DND-41 (cell line): ENCODE data around the gene HDLBP.

Experiments
- ATAC-seq: fragments of 200-7000 bp; cut with Tn5 transposase; 3 replicates; pipeline ENCODE4 v1.9.1; 2021; ENCODE audit warnings: low read depth; ENCODE audit not compliant: insufficient read depth
- DNase-seq: peaks from one replicate; pipeline ENCODE4 v3.0.0-alpha.2; 2020
- H2AFZ ChIP-seq: 2 replicates; pipeline ENCODE4 v1.6.0; 2012; ENCODE audit warnings: low read depth, low read length
- H3K27ac ChIP-seq: 2 replicates; pipeline ENCODE4 v1.5.1; 2012; ENCODE audit warnings: low read length, inconsistent platforms
- H3K27me3 ChIP-seq: fragments of 200-600 bp; sonication (generic); 2 replicates; pipeline ENCODE4 v1.6.0; 2012; ENCODE audit warnings: low read length, mild to moderate bottlenecking, inconsistent platforms; ENCODE audit not compliant: insufficient read depth, poor library complexity
- H3K36me3 ChIP-seq: 2 replicates; pipeline ENCODE4 v1.5.1; 2012; ENCODE audit warnings: low read length, inconsistent platforms; ENCODE audit not compliant: insufficient read depth
- H3K4me1 ChIP-seq: 2 replicates; pipeline ENCODE4 v1.5.1; 2012; ENCODE audit warnings: mild to moderate bottlenecking, low read length; ENCODE audit not compliant: insufficient read depth
- H3K4me2 ChIP-seq: 2 replicates; pipeline ENCODE4 v1.6.0; 2012; ENCODE audit warnings: mild to moderate bottlenecking, moderate library complexity, low read length, inconsistent platforms; ENCODE audit not compliant: insufficient read depth
- H3K4me3 ChIP-seq, 2 experiments: fragments of 200-600 bp in 1 of 2; shearing (Covaris generic) in 1 of 2; 2 replicates each; pipeline ENCODE4 v1.5.1; 2012 to 2016; ENCODE audit warnings: inconsistent platforms in 2 of 2, low read length in 2 of 2, mild to moderate bottlenecking in 2 of 2, low read depth in 1 of 2, moderate library complexity in 1 of 2
- H3K79me2 ChIP-seq: 2 replicates; pipeline ENCODE4 v1.6.0; 2012; ENCODE audit warnings: low read length, inconsistent platforms; ENCODE audit not compliant: insufficient read depth
- H3K9ac ChIP-seq: 2 replicates; pipeline ENCODE4 v1.6.0; 2012; ENCODE audit warnings: low read depth, mild to moderate bottlenecking, inconsistent platforms, low read length, moderate library complexity
- H3K9me3 ChIP-seq: 2 replicates; pipeline ENCODE4 v1.5.1; 2012; ENCODE audit warnings: low read length, moderate library complexity, mild to moderate bottlenecking, inconsistent platforms; ENCODE audit not compliant: insufficient read depth, severe bottlenecking
- H4K20me1 ChIP-seq: 2 replicates; pipeline ENCODE4 v1.6.0; 2012; ENCODE audit warnings: low read length; ENCODE audit not compliant: insufficient read depth
- EZH2 ChIP-seq: IDR thresholded peaks from 3 replicates; pipeline ENCODE4 v1.6.1; 2012; ENCODE audit warnings: borderline replicate concordance, low read depth, mild to moderate bottlenecking, moderate library complexity, low read length, inconsistent platforms; ENCODE audit not compliant: severe bottlenecking
- TF ChIP-seq, protein P1 (sequence below): IDR thresholded peaks from 2 replicates; pipeline ENCODE4 v1.5.1; 2012; ENCODE audit warnings: borderline replicate concordance, low read length, moderate library complexity, mild to moderate bottlenecking; ENCODE audit not compliant: poor library complexity, severe bottlenecking; ENCODE audit errors: extremely low read depth

HDLBP gene

GRCh38 chr2:241207641-241208040, 107.8 kb downstream of the HDLBP start:
- no peaks in the 10 kb centered on the region for H3K9me3 ChIP-seq
- DNase-seq (no peak), ATAC-seq (no peak; the same call in 2 of the 3 replicates)
- no peak overlapping the region for H3K27ac ChIP-seq
- no peaks in the 10 kb centered on the region for H3K27me3 ChIP-seq
- H3K9ac ChIP-seq, result no peak overlapping the region
- H3K4me2 ChIP-seq, result no peak overlapping the region
- TF ChIP-seq, protein P1, sequence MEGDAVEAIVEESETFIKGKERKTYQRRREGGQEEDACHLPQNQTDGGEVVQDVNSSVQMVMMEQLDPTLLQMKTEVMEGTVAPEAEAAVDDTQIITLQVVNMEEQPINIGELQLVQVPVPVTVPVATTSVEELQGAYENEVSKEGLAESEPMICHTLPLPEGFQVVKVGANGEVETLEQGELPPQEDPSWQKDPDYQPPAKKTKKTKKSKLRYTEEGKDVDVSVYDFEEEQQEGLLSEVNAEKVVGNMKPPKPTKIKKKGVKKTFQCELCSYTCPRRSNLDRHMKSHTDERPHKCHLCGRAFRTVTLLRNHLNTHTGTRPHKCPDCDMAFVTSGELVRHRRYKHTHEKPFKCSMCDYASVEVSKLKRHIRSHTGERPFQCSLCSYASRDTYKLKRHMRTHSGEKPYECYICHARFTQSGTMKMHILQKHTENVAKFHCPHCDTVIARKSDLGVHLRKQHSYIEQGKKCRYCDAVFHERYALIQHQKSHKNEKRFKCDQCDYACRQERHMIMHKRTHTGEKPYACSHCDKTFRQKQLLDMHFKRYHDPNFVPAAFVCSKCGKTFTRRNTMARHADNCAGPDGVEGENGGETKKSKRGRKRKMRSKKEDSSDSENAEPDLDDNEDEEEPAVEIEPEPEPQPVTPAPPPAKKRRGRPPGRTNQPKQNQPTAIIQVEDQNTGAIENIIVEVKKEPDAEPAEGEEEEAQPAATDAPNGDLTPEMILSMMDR, result no peak
- TF ChIP-seq EZH2, result no peak
- peaks cover 10% of the 10 kb centered on the region for H4K20me1 ChIP-seq
- no peaks in the 10 kb centered on the region for H3K4me1 ChIP-seq
- no peaks in the 10 kb centered on the region for H3K79me2 ChIP-seq
- no peak overlapping the region for H2AFZ ChIP-seq
- no peak overlapping the region for H3K4me3 ChIP-seq
- no peaks in the 10 kb centered on the region for H3K36me3 ChIP-seq

DNA sequence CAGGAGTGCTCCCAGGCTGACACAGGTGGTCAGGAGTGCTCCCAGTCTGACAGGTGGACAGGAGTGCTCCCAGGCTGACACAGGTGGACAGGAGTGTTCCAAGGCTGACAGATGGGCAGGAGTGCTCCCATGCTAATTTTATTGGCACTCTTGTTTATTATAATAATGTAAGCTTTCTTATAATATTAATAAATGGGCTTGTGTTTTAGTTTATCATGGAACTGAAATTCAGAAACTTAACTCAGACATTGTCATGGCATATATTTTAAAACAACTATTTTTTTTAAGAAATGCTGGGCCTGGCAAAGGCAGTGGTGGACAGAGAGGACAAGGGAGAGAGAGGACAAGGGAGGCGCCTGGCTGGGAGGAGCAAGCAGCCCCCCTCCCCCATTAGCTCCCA, 108.3 kb downstream of the HDLBP start:
- no peaks in the 10 kb centered on the region for H3K79me2 ChIP-seq
- no peak overlapping the region for H2AFZ ChIP-seq
- H3K9ac ChIP-seq, result no peak overlapping the region
- H3K36me3 ChIP-seq, result no peaks in the 10 kb centered on the region
- H3K4me1 ChIP-seq, result no peaks in the 10 kb centered on the region
- no peak for DNase-seq
- no peaks in the 10 kb centered on the region for H3K9me3 ChIP-seq
- peaks cover 9% of the 10 kb centered on the region for H4K20me1 ChIP-seq
- TF ChIP-seq EZH2, result no peak
- TF ChIP-seq, protein P1, result no peak
- no peak for ATAC-seq
- no peaks in the 10 kb centered on the region for H3K27me3 ChIP-seq
- H3K27ac ChIP-seq, result no peak overlapping the region
- no peak overlapping the region for H3K4me3 ChIP-seq
- H3K4me2 ChIP-seq, result no peak overlapping the region

- no peaks in the 10 kb centered on the region for H3K36me3 ChIP-seq
- H2AFZ ChIP-seq, result no peak overlapping the region
- H3K27ac ChIP-seq, result no peak overlapping the region
- no peaks in the 10 kb centered on the region for H3K4me1 ChIP-seq
- no peak overlapping the region for H3K9ac ChIP-seq
- no peaks in the 10 kb centered on the region for H3K9me3 ChIP-seq
- no peaks in the 10 kb centered on the region for H3K27me3 ChIP-seq
- DNase-seq, result no peak
- no peak overlapping the region for H3K4me3 ChIP-seq
- TF ChIP-seq, protein P1, result no peak
- no peak for TF ChIP-seq EZH2
- ATAC-seq, result no peak
- H3K79me2 ChIP-seq, result no peaks in the 10 kb centered on the region
- no peak overlapping the region for H3K4me2 ChIP-seq
- peaks cover 5% of the 10 kb centered on the region for H4K20me1 ChIP-seq
These were observed 110.4 kb downstream of the HDLBP start for GRCh38 chr2:241205086-241205485.

DNA sequence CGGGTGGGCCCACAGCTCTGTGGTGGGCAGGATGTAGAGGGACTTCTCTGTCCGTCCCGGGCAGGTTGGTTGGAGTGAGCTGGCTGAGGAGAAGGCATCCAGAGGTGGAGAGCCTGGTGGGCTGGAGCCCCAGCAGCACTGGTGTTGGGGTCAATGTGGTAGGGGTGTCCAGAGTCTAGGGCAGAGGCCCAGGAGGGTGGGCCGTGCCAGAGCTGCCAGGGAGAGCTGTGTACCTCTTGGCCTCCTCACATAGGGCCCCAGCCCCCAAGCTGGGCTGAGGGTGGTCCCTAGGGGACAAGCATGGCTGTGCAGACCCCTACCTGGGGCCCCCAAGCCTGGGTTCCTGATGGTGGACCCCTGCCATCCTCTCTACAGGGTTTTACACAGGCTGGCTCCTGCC, 111.0 kb downstream of the HDLBP start:
- Histone ChIP-seq H2AFZ (no peak overlapping the region), H3K36me3 (no peaks in the 10 kb centered on the region), H3K4me2 (no peak overlapping the region), H3K27me3 (no peaks in the 10 kb centered on the region), H3K27ac (no peak overlapping the region), H3K79me2 (no peaks in the 10 kb centered on the region), H3K9ac (no peak overlapping the region), H3K9me3 (no peaks in the 10 kb centered on the region), H3K4me3 (no peak overlapping the region), H3K4me1 (no peaks in the 10 kb centered on the region), H4K20me1 (peaks cover 4% of the 10 kb centered on the region)
- ATAC-seq, result peak; percentile 24; the same call in 1 of the 3 replicates
- TF ChIP-seq, protein P1, result no peak
- no peak for TF ChIP-seq EZH2
- no peak for DNase-seq
